HG03520 (cell line): ENCODE results near the gene MAPK11.
"Not testable (repeated sequence)": the region's sequence is repeated elsewhere in the genome, so short reads cannot be mapped to it uniquely, and the experiment has no call there.

Experiments
- ATAC-seq: cut with Tn5 transposase; IDR thresholded peaks from one replicate; pipeline ENCODE4 v1.9.1; 2021; ENCODE audit warnings: mild to moderate bottlenecking, moderate library complexity; ENCODE audit not compliant: unreplicated experiment

The MAPK11 gene

DNA sequence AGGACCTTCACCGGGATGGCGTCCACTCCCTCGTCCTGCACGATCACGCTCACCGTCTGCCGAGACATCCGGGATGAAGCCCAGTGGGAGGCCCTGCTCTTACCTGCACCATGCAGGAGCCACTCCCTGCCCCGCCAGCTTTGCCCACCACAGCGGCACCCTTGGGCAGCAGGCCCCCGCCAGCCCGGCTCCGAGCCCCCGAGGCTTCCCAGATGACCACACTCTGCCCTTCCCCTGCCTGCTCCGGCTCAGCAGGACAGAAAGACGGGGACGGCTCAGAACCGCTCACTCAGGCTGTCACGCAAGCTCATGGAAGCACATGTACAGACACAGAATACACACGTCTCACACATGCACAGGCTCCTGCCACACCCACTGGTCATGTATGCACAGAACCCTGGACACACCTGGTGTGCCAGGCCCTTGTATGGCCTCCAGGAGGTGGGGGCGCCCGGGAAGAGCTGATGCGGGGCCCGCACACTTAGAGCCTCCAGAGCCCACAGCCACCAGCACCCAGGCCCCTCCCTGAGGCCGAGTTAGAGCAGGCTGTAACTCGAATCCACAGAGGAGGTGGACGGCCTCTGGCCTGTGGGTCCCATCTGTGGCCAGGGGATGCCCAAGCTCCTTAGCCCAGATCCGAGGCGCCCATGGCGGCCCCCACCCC lies 8.9 kb upstream of the MAPK11 start:
- no peak for ATAC-seq

DNA sequence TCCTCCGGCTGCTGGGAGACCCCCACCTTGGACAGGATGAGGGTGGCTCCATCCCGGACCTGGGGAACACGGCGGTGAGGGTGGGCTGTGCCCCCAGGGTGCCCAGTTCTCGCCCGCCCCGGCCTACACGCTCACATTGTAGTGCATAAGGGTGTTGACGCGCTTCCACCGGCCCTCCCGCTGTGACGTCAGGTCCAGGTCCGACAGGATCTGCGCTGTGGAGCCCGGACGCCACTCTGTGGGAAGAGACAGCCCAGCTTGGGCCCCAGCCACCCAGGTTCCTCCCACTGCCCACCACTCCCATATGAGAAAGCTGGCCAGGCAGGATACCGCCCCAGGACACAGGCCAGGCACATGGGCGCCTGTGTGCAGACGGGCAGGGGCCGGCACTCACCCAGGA lies 8.3 kb upstream of the MAPK11 start:
- ATAC-seq, result no peak

DNA sequence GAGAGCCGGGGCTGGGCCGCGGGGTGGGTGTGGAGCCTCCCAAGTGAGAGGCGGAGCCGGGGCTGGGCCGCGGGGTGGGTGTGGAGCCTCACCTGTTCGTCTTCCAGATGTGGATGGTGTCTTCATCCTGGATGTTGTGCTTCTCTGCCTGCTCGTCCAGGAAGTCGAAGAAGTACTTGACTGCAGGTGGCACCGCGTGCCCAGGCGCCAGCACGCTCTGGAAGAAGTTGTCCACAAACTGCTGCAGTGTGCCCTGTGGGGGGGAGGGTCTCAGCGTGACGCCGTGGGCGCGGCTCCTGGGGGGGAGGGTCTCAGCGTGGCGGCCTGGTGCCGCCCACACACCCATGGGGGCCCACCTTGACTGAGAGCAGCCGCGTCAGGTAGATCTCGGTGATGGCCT lies 7.6 kb upstream of the MAPK11 start:
- no peak for ATAC-seq

DNA sequence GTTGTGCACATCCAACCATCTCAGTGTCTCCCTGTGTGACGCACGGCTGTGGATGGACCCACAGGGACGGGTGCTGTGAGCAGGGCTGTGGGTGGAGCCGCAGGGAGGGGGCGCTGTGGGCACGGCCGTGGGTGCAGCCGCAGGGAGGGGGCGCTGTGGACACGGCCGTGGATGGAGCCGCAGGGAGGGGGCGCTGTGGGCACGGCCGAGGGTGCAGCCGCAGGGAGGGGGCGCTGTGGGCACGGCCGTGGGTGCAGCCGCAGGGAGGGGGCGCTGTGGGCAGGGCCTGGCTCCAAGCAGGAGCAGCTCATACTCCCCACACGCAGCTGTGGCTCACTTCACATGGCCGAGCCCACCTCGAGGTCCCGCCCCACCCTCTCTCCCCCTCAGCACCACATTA lies 6.0 kb upstream of the MAPK11 start:
- ATAC-seq, result peak; percentile 59

DNA sequence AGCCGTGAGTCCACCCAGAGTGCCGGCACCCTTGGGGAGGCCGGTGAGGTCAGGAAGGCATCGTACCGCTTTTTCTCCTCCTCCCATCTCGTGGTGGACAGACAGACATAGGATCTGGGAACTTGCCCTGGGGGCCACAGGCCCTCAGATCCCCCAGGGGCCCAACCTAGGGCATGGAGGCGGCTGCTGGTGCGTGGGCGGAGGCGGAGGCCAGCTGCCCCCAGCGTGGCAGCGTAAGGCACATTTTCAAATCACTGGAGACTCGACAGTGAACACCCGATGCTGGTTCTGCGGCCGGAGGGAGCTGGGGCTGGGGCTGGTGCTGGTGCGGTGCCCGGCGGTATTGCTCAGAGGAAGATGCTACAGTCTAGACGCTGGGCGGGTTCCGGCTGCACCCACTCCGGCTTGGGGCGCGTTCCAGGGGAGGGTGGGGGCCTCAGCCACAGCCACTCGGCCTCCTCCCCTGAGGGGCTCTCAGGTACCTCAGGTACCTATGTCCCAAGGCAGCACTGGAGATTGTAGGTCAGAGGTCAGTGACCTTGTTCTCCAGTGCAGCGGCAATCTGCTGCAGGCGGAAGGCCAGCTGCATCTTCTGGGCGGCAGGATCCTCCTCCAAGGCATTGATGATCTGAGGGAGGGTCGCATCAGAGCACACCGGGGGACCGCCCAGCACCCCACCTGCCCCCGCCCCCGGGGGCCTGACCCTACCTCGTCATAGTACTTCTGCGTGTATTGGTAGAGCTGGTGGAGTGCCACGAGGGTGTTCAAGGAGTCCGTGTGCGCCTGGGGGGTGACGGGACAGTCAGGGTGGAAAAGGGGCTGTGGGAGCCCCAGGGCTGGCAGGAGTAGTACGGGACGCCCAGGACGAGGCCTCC lies 5.2 kb upstream of the MAPK11 start:
- no peak for ATAC-seq

DNA sequence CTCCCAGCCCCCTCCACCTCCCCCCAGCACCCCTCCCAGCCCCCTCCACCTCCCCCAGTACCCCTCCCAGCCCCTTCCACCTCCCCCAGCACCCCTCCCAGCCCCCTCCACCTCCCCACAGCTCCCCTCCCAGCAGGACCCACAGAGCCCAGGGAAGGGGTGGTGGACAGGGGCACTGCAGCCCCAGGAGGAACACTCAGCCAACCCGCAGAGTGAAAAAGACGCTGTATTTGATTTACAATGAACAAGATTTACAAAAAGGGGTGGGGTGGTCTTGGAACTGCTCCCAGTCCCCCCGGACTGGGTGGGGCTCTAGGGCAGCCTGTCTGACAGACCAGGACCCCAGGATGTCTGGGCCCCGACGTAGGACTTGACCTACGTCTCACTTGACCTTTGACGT lies 4.6 kb upstream of the MAPK11 start:
- ATAC-seq, result no peak

DNA sequence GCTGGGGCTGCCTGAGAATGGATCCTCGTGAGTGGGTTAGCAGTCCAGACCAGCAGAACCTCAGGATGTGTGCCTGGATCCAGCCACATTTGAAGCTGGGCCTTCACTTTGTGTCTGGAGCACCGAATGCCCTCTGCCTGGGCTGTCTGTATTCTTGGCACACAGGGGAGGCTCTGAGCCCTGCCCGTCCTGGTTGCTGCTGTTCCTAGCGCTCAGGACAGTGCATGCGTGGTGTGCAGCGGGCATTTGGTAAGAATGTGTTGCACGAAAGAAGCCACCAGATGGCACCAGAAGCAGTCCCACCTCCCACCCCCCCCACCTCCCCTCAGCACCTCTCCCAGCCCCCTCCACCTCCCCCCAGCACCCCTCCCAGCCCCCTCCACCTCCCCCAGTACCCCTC lies 4.1 kb upstream of the MAPK11 start:
- ATAC-seq, result no peak

DNA sequence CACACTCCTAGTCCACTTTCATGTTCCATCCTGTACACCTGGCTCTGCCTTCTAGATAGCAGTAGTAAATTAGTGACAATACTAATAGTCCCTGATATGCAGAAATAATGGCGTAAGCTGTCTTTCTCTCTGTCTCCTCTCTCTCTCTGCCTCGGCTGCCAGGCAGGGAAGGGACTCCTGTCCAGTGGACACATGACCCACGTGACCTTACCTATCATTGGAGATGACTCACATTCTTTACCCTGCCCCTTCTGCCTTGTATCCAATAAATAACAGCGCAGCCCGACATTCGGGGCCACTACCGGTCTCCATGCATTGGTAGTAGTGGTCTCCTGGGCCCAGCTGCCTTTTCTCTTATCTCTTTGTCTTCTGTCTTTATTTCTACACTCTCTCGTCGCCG lies 3.6 kb upstream of the MAPK11 start:
- not testable (repeated sequence) for ATAC-seq

DNA sequence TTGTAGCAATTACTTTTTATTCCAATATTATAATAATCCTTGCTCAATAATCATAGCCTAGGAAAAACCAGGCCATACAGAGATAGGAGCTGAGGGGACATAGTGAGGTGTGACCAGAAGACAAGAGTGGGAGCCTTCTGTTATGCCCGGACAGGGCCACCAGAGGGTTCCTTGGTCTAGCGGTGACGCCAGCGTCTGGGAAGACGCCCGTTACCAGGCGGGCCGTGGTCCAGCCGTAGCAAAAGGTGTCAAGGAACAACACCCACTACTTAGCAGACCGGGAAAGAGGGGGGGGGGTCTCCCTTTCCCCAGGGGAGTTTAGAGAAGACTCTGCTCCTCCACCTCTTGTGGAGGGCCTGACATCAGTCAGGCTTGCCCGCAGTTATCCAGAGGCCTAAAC lies 3.2 kb upstream of the MAPK11 start:
- not testable (repeated sequence) for ATAC-seq

DNA sequence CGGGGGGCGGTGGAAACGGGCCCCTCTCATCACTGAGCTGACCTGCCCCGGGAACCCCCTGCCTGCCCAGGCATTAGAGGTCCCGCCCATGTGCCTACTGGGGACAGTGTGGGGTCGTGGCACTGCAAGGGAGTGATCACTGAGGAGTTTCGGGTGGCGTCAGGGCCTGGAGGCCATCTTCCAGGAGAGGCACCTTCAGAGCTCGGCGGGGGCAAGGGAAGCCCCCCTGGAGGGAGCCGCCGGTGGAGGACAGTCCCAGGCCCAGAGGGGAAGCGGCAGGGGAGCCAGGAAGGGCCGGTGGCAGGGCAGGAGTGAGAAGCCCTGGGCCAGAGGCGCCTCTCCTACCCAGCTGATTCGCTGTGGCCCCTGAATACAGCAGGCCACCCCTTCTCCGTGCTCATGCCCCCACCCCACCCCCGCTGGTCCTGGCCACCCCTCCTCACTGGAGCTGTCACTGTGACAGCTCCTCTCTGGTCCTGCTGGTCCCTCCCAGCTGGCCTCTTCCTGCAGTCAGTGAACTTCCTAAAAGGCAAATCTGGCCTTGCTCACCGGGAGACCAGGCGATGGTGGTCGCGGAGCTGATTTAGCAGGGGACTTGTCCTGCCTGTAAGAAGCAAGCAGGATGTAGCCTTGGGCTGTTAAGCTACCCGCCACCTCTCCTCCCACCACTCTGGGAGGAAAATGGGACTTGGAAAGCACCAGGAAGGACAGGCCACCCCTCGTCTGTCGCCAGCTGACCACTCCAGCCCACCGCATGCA lies 2.0 kb upstream of the MAPK11 start:
- no peak for ATAC-seq

DNA sequence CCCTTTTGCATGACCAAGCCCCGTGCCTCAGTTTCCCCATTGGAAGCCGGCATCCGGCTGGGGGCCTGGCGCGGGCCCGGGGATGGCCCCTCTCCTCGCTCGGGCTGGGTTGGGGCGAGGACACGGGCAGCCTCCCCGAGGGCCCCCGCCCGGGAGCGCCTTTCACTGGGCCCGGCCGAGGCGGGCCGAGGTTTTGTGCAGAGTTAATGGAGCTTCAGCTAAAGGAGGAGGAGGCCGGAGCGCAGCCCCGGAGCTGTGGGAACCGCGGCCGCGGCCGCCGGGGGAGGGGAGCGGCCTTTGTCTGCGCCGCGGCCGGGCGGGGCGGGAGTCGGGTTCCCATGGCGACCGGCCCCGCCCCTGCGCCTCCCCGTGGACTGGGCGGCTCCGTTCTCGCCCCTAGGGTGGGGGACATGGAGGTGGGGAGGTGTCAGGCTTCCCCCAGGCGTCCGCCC lies 1.4 kb upstream of the MAPK11 start:
- no peak for ATAC-seq

DNA sequence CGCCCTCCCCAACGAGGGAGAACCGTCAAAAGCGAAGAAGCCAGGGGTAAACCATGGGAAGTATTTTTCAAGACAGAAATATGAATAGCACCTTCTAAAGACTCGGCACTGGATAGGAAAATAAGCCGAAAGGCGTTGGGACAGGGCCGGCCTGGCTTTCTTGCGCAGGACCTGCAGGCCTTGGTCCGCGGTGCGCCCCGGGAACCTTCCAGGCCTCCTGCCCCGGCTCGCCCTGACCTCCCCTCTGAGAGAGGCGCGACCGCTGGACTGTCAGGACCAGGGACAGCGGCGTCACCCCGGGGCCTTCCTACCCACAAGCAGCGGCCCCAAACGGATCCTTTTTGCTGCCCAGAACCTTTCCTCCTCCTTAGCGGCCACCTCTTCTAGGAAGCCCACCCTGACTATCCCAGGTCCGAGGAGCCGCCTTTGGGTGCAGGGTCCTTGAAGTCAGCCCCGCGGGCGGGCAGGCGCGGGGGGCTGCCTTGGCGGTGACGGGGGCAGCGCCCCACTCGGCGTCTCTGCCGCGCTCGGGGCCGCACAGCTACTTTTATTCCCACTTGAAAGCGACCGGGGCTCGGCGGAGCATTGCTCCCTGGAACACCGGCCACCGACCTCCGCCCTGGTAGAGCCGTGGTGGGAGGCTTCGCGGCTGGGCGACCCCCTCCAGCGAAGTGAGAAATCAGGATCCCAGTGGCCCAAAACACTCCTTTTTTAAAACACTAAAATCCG lies 650 bp upstream of the MAPK11 start:
- ATAC-seq, result no peak

DNA sequence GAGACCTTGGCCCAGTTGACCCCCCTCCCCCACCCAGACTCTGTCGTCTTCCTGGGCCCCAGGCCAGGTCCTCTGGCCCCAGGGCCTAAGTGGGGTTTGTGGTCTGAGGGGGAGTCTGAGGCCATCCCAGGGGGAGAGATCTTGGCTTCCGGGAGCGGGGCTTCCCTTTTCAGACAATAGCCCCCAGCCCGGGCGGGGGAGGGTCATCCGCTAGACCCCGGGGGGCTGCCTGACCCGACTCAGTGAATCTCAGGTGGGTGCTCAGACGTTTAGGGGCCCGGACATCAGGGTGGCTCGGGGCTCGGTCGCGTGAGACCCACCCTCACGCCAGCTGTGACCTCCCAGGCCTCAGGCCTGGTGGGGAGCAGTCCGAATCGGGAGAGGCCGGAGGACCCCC lies 609 bp downstream of the MAPK11 start:
- ATAC-seq, result no peak

DNA sequence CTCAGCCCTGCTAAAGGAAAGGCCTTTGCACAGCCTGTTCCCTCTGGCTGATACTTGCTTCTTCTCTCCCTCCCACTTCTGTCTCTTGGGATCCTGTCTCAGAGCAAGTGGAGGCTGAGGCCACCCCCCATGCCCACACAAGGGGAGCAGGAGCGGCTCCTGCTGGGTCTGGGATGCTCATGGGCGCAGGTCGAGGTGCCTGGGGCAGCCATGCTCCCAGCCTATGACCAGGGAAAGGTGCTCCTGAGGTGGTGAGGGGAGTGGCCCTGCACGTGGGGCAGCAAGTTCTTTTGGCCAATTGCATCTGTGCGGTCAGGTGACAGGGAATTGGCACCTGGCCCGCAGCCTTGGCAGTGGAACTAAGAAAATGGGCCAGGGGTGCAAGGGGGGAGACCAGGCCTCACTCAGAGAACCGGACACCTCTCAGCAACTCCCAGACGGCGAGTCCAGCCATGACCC lies 1.5 kb downstream of the MAPK11 start:
- ATAC-seq, result no peak

DNA sequence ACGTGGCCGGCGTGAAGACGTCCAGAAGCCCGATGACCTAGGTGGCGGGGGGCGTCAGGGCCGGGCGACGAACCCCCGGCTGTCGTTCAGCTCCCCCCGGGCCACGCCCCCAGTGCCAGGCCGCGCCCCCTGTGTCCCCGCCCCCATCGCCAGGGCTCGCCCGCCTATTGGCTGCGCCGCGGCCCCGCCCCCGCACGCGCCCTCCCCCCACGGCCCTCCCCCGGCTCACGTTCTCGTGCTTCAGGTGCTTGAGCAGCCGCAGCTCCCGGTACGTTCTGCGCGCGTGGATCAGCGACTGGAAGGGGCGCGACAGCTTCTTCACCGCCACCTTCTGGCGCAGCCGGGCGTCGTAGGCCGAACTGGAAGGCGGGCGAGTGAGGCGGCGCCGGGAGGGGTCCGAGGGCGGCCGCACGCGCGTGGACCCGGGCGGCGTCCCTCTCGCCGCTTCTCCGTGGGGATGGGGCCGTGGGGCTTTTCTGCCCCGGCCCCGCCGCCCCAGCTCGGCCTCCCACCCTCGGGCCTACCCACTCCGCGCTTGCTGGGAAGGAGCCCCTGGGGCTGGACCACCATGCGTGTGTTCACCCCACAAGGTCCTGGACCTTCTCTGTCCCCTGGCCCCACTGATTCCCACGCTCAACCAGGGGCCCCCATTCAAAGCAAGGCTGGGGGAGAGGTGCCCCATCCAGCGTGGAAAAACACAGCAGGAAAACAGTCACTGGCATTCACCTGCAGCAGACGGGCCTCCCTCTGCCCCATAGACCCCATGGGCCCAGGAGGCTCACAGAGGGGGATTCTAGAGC lies 2.4 kb downstream of the MAPK11 start:
- ATAC-seq, result no peak

DNA sequence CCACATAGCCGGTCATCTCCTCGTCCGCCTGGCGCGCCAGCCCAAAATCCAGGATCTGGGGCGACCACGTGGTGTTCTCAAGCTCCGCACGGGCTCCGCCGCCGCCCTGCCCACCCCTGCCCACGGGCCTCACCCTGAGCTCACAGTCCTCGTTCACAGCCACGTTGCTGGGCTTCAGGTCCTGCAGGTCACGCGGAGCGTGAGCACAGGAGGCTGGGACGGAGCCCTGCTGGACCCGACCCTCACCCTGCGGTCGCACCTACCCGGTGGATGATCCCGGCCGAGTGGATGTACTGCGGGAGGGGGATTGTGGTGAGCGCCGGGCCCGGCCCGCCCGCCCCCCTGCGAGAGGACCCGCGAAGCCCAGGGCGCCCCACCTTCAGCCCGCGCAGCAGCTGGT lies 3.2 kb downstream of the MAPK11 start:
- ATAC-seq, result no peak

DNA sequence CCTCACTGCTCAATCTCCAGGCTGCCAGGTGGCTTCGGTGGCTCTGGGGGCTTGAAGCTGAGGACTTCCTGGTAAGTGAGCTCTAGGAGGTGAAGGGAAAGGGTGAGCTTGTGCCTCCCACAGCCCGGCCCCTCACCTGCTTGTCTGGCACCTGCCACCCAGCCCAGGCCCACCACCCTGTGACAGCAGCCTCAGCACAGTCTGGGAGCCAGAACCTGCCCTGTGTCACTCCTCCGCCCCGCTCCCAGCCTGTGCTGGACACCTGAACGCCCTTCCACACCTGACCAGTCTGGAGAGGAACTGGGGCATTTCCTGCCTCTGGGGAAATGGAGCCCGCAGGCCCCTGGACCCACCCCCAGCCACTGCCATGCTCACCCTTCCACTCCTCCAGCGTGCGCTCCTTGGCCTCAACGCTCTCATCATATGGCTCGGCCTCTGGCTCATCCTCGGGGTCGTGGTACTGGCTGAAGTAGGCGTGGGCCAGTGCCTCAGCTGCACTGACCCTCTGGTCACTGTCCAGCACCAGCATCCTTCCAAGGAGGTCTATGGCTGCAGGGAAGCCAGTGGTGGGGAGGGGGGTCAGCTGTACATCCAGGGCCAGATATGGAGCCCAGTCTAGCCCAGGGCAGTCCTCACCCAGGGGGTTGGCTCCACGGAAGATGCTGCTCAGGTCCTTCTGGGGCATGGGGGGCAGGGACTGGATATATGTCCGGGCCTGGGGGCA lies 5.1 kb downstream of the MAPK11 start:
- no peak for ATAC-seq

DNA sequence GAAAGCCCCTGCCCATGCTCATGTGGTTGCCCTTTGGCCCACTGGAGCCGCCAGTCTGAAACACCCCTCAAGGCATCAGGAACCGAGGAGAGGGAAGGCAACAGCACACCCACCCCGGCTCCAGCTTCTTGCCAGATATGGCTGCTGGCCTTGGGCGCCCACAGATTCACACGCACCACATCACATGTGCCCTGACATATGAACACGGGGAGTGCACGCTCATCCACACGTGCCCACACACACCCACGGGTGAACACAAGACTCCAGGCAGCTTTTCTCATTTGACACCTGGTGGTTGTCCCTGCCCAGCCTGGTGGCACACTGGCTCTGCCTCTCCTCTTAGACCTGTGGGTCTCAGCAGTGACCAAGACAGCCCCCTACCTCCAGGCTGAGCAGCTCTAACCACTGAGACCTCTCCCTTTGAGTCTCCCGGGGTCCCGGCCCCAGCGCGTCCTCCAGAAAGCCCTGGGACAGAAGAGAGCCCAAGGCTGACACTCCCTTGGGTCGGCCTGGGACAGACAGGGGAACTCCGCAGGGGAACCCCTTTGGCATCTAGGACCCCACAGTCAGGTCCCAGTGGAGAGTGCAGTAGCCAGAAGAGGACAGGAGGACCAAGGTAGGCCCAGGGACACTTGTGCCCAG lies 6.0 kb downstream of the MAPK11 start:
- ATAC-seq, result no peak
